Sigmoid colon (tissue), 4 donors: ENCODE results near the gene ANKS1A.
"Not testable (repeated sequence)": the region's sequence is repeated elsewhere in the genome, so short reads cannot be mapped to it uniquely, and the experiment has no call there.

ENCODE experiments used
- EP300 ChIP-seq, 4 donors: sonication (generic); formaldehyde crosslinking; IDR thresholded peaks; one replicate each; pipeline ENCODE4 v1.6.1; 2017; ENCODE audit warnings: antibody characterized with exemption in 4 of 4
- POLR2A ChIP-seq, 2 donors: fragments of 450-650 bp; IDR thresholded peaks; one replicate each; pipeline ENCODE4 v1.6.1; 2016; ENCODE audit warnings: antibody characterized with exemption in 2 of 2, mild to moderate bottlenecking in 2 of 2, moderate library complexity in 2 of 2
- TF ChIP-seq, protein P1 (sequence below), 4 experiments: fragments of 450-650 bp in 3 of 4; fragments of 200-600 bp in 1 of 4; IDR thresholded peaks; one replicate each; pipeline ENCODE4 v1.5.1; 2016 to 2019; ENCODE audit warnings: antibody characterized with exemption in 4 of 4, mild to moderate bottlenecking in 3 of 4, moderate library complexity in 2 of 4

DNA sequence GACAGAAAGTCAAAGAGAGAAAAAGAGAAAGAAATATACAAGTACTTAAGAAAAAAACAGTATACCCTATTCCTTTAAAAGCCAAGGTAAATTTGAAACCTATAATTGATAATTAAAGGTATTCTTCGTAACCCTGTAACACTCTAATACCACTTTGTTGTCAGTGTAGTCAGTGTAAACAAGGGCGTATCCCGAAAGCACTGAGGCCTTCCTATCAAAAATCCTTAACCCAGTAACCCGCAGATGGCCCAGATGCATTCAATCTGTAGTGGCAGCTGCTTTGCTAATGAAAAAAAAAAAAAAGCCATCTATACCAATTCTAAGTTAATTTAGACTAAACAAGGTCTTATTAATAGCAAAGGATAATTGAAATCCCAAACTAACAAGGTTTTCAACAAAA is 110.9 kb downstream of the ANKS1A start:
- TF ChIP-seq, protein P1, sequence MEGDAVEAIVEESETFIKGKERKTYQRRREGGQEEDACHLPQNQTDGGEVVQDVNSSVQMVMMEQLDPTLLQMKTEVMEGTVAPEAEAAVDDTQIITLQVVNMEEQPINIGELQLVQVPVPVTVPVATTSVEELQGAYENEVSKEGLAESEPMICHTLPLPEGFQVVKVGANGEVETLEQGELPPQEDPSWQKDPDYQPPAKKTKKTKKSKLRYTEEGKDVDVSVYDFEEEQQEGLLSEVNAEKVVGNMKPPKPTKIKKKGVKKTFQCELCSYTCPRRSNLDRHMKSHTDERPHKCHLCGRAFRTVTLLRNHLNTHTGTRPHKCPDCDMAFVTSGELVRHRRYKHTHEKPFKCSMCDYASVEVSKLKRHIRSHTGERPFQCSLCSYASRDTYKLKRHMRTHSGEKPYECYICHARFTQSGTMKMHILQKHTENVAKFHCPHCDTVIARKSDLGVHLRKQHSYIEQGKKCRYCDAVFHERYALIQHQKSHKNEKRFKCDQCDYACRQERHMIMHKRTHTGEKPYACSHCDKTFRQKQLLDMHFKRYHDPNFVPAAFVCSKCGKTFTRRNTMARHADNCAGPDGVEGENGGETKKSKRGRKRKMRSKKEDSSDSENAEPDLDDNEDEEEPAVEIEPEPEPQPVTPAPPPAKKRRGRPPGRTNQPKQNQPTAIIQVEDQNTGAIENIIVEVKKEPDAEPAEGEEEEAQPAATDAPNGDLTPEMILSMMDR (IDR thresholded peaks at IDR 0.05): not testable (repeated sequence)
- not testable (repeated sequence) for TF ChIP-seq POLR2A, EP300 (IDR thresholded peaks at IDR 0.05)
